ENCODE data around the gene ASAP2. TPM values are rescaled to one million over a fixed set of nuclear protein-coding genes. Genes with fewer than 3 reads are reported as not detected.

ASAP2 gene
- total RNA-seq, 4 donors from 2014 or later, result 22.0 to 54.6 (median 30.0) TPM

- no peak overlapping the region for H3K27ac ChIP-seq
- 91% methylated on average over 9 of the region's 9 CpGs for WGBS
Observed at GRCh38 chr2:9309147-9309546, 102.5 kb downstream of the ASAP2 start.

GRCh38 chr2:9310377-9310776 is 103.8 kb downstream of the ASAP2 start:
- no peak for DNase-seq (ENCODE audit: low spot score in 2 of 2)

More at GRCh38 chr2:9309147-9309546, 102.5 kb downstream of the ASAP2 start:
- H3K27me3 ChIP-seq, result no peaks in the 10 kb centered on the region
- TF ChIP-seq EP300 (IDR thresholded peaks at IDR 0.05) (no peak), POLR2A (IDR thresholded peaks at IDR 0.05) (no peak), POLR2AphosphoS5 (IDR thresholded peaks at IDR 0.05) (no peak)
- TF ChIP-seq, protein P1, sequence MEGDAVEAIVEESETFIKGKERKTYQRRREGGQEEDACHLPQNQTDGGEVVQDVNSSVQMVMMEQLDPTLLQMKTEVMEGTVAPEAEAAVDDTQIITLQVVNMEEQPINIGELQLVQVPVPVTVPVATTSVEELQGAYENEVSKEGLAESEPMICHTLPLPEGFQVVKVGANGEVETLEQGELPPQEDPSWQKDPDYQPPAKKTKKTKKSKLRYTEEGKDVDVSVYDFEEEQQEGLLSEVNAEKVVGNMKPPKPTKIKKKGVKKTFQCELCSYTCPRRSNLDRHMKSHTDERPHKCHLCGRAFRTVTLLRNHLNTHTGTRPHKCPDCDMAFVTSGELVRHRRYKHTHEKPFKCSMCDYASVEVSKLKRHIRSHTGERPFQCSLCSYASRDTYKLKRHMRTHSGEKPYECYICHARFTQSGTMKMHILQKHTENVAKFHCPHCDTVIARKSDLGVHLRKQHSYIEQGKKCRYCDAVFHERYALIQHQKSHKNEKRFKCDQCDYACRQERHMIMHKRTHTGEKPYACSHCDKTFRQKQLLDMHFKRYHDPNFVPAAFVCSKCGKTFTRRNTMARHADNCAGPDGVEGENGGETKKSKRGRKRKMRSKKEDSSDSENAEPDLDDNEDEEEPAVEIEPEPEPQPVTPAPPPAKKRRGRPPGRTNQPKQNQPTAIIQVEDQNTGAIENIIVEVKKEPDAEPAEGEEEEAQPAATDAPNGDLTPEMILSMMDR (IDR thresholded peaks at IDR 0.05), result no peak
- H3K9me3 ChIP-seq, result no peaks in the 10 kb centered on the region
- H3K36me3 ChIP-seq, result no peaks in the 10 kb centered on the region
- DNase-seq (ENCODE audit: low spot score in 2 of 2), result no peak
- peaks cover 35% of the 10 kb centered on the region for H3K4me1 ChIP-seq
- H3K4me3 ChIP-seq, result no peak overlapping the region

GRCh38 chr2:9310798-9311197 is 104.2 kb downstream of the ASAP2 start:
- Histone ChIP-seq H3K27me3 (no peaks in the 10 kb centered on the region), H3K36me3 (no peaks in the 10 kb centered on the region), H3K9me3 (no peaks in the 10 kb centered on the region), H3K4me1 (peaks cover 35% of the 10 kb centered on the region), H3K27ac (peak overlapping the region; percentile 81), H3K4me3 (no peak overlapping the region)
- no peak for DNase-seq (ENCODE audit: low spot score in 2 of 2)
- WGBS, result 17% methylated on average over 1 of the region's 1 CpG
- TF ChIP-seq POLR2AphosphoS5 (IDR thresholded peaks at IDR 0.05) (no peak), EP300 (IDR thresholded peaks at IDR 0.05) (no peak), POLR2A (IDR thresholded peaks at IDR 0.05) (no peak)
- TF ChIP-seq, protein P1 (IDR thresholded peaks at IDR 0.05), result no peak

More at GRCh38 chr2:9310377-9310776, 103.8 kb downstream of the ASAP2 start:
- no peak overlapping the region for H3K4me3 ChIP-seq
- H3K27ac ChIP-seq, result peak overlapping the region; percentile 81
- H3K9me3 ChIP-seq, result no peaks in the 10 kb centered on the region
- TF ChIP-seq EP300 (IDR thresholded peaks at IDR 0.05), result no peak
- TF ChIP-seq, protein P1 (IDR thresholded peaks at IDR 0.05), result no peak
- no peak for TF ChIP-seq POLR2A (IDR thresholded peaks at IDR 0.05)
- TF ChIP-seq POLR2AphosphoS5 (IDR thresholded peaks at IDR 0.05), result no peak
- H3K27me3 ChIP-seq, result no peaks in the 10 kb centered on the region
- H3K36me3 ChIP-seq, result no peaks in the 10 kb centered on the region
- 21% methylated on average over 1 of the region's 1 CpG for WGBS
- H3K4me1 ChIP-seq, result peaks cover 35% of the 10 kb centered on the region

- Histone ChIP-seq H3K27me3 (no peaks in the 10 kb centered on the region), H3K4me3 (no peak overlapping the region), H3K4me1 (peaks cover 35% of the 10 kb centered on the region), H3K36me3 (no peaks in the 10 kb centered on the region), H3K27ac (peak overlapping the region; percentile 81), H3K9me3 (no peaks in the 10 kb centered on the region)
- TF ChIP-seq EP300 (IDR thresholded peaks at IDR 0.05) (no peak), POLR2AphosphoS5 (IDR thresholded peaks at IDR 0.05) (no peak), POLR2A (IDR thresholded peaks at IDR 0.05) (no peak)
- TF ChIP-seq, protein P1 (IDR thresholded peaks at IDR 0.05), result no peak
- 62% methylated on average over 12 of the region's 12 CpGs for WGBS
- no peak for DNase-seq (ENCODE audit: low spot score in 2 of 2)
Observed at GRCh38 chr2:9311488-9311887, 104.9 kb downstream of the ASAP2 start.

DNA sequence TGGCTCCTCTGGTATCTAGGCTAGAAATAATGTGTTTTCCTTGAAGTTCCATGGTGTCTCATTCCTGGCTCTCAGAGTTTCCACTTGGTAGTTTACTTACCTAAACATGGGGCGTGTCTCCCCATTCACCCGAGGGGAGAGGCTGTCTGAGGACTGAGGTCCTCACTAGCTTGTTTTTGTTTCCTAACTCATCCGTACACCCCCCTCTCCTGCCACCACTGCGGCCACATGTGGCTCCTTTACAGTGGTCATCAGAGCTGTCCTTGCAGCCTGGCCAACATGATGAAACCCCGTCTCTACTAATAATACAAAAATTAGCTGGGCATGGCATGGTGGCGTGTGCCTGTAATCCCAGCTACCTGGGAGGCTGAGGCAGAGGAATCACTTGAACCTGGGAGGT is 106.0 kb downstream of the ASAP2 start:
- H3K4me3 ChIP-seq, result no peak overlapping the region
- H3K36me3 ChIP-seq, result no peaks in the 10 kb centered on the region
- H3K9me3 ChIP-seq, result no peaks in the 10 kb centered on the region
- peaks cover 28% of the 10 kb centered on the region for H3K4me1 ChIP-seq
- WGBS, result 90% methylated on average over 6 of the region's 6 CpGs
- no peak overlapping the region for H3K27ac ChIP-seq
- DNase-seq (ENCODE audit: low spot score in 2 of 2), result no peak
- no peaks in the 10 kb centered on the region for H3K27me3 ChIP-seq
- TF ChIP-seq POLR2A (IDR thresholded peaks at IDR 0.05) (no peak), POLR2AphosphoS5 (IDR thresholded peaks at IDR 0.05) (no peak), EP300 (IDR thresholded peaks at IDR 0.05) (no peak)
- TF ChIP-seq, protein P1 (IDR thresholded peaks at IDR 0.05), result no peak

Measured in suprapubic skin (tissue), 4 donors.